NT2/D1 (cell line): ENCODE data around the gene CYSRT1.

Experiments
- SUZ12 ChIP-seq: IDR thresholded peaks from 2 replicates; pipeline ENCODE4 v1.6.1; 2011; ENCODE audit not compliant: insufficient read length, insufficient read depth; ENCODE audit errors: extremely low read depth
- YY1 ChIP-seq: IDR thresholded peaks from 2 replicates; pipeline ENCODE4 v1.6.1; 2011; ENCODE audit not compliant: insufficient read length, insufficient read depth
- ZNF274 ChIP-seq: IDR thresholded peaks from 2 replicates; pipeline ENCODE4 v1.6.1; 2011; ENCODE audit warnings: mild to moderate bottlenecking, low read depth, low read length

GRCh38 chr9:137263506-137263905, 38.5 kb downstream of the CYSRT1 start:
- TF ChIP-seq YY1, result no peak
- no peak for TF ChIP-seq ZNF274
- TF ChIP-seq SUZ12, result no peak
